ENCODE results near the gene PHF21A.

Gene PHF21A

GRCh38 chr11:45892856-45893255 is 228.4 kb downstream of the PHF21A start:
- Histone ChIP-seq H3K9me3 (no peaks in the 10 kb centered on the region), H3K36me3 (no peaks in the 10 kb centered on the region), H3K4me3 (ENCODE audit: low read depth in 1 of 2, low read length in 1 of 2) (no peak overlapping the region), H3K4me1 (ENCODE audit: control insufficient read depth in 1 of 2, insufficient read depth in 1 of 2, low read depth in 1 of 2, low read length in 1 of 2) (no peaks in the 10 kb centered on the region), H3K27ac (no peak overlapping the region), H3K27me3 (peaks cover 87% of the 10 kb centered on the region)
- no peak for TF ChIP-seq CTCF (IDR thresholded peaks at IDR 0.05)

- no peaks in the 10 kb centered on the region for H3K36me3 ChIP-seq
- H3K4me3 ChIP-seq (ENCODE audit: low read depth in 1 of 2, low read length in 1 of 2), result no peak overlapping the region
- H3K9me3 ChIP-seq, result no peaks in the 10 kb centered on the region
- peaks cover 87% of the 10 kb centered on the region for H3K27me3 ChIP-seq
- no peak overlapping the region for H3K27ac ChIP-seq
- no peak for TF ChIP-seq CTCF (IDR thresholded peaks at IDR 0.05)
- peaks cover under 1 to 1% of the 10 kb centered on the region in 2 experiments for H3K4me1 ChIP-seq (ENCODE audit: control insufficient read depth in 1 of 2, insufficient read depth in 1 of 2, low read depth in 1 of 2, low read length in 1 of 2)
Measured at GRCh38 chr11:45890886-45891550, 230.2 kb downstream of the PHF21A start.

GRCh38 chr11:45889966-45890365 is 231.3 kb downstream of the PHF21A start:
- no peak overlapping the region for H3K4me3 ChIP-seq (ENCODE audit: low read depth in 1 of 2, low read length in 1 of 2)
- H3K4me1 ChIP-seq (ENCODE audit: control insufficient read depth in 1 of 2, insufficient read depth in 1 of 2, low read depth in 1 of 2, low read length in 1 of 2), result peaks cover 3 to 8% of the 10 kb centered on the region in 2 experiments
- TF ChIP-seq CTCF (IDR thresholded peaks at IDR 0.05), result no peak
- no peaks in the 10 kb centered on the region for H3K9me3 ChIP-seq
- H3K27me3 ChIP-seq, result peaks cover 88% of the 10 kb centered on the region
- H3K27ac ChIP-seq, result no peak overlapping the region
- H3K36me3 ChIP-seq, result no peaks in the 10 kb centered on the region

DNA sequence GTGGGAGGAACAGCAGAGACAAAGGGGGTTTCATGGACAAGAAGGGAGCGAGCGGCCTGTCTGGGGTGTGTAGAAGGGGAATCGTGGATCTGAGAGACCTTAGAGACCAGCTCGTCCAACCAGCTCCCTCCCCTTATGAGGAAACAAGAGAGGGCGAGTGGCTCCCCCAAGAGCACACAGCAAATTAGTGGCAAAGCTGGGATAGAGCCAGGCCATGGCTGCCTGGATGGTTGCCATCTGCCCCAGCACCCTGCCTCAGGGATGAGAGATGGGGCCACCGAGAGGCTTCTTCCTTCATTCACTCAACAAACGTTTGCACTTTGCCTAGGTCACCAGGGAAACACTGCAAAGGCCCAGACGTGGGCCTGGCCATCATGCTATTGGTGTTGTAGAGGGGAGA is 231.7 kb downstream of the PHF21A start:
- H3K4me3 ChIP-seq (ENCODE audit: low read depth in 1 of 2, low read length in 1 of 2), result no peak overlapping the region
- TF ChIP-seq CTCF (IDR thresholded peaks at IDR 0.05), result no peak
- H3K27ac ChIP-seq, result no peak overlapping the region
- H3K4me1 ChIP-seq (ENCODE audit: control insufficient read depth in 1 of 2, insufficient read depth in 1 of 2, low read depth in 1 of 2, low read length in 1 of 2), result peaks cover 3 to 8% of the 10 kb centered on the region in 2 experiments
- peaks cover 88% of the 10 kb centered on the region for H3K27me3 ChIP-seq
- H3K36me3 ChIP-seq, result no peaks in the 10 kb centered on the region
- H3K9me3 ChIP-seq, result no peaks in the 10 kb centered on the region

DNA sequence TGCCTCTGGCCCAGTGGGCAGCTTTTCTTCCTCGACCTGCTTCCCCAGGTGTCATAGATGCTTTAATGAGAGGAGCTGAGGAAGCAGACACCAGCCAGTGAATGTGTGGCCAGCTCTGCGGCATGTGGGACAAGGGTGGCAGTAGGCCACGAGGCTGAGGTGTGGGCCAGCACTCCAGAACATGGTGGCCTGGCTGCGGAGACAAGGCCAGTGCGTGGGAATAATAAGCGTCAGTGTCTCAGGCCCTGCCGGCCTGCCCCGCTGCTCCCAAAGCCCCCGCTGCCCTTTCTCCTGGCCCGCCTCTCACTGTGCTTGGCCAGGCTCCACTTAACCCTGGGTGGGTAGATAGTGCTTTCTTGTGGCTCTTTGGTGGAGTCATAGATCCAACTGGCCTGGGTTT is 233.7 kb downstream of the PHF21A start:
- TF ChIP-seq CTCF (IDR thresholded peaks at IDR 0.05), result no peak
- Histone ChIP-seq H3K9me3 (no peaks in the 10 kb centered on the region), H3K4me1 (ENCODE audit: control insufficient read depth in 1 of 2, insufficient read depth in 1 of 2, low read depth in 1 of 2, low read length in 1 of 2) (peaks cover 3 to 8% of the 10 kb centered on the region in 2 experiments), H3K4me3 (ENCODE audit: low read depth in 1 of 2, low read length in 1 of 2) (no peak overlapping the region), H3K27me3 (peaks cover 75% of the 10 kb centered on the region), H3K36me3 (peaks cover under 1% of the 10 kb centered on the region), H3K27ac (no peak overlapping the region)

Measured in neutrophil (primary cell).